GM18517 (cell line): ENCODE results near the gene SLC15A3.
A peak's percentile ranks its signal among the peaks of the same experiment; 100 is the strongest.
"Not testable (repeated sequence)": the region's sequence is repeated elsewhere in the genome, so short reads cannot be mapped to it uniquely, and the experiment has no call there.

Experiments used
- ATAC-seq: cut with Tn5 transposase; IDR thresholded peaks from one replicate; pipeline ENCODE4 v1.9.1; 2021; ENCODE audit warnings: mild to moderate bottlenecking, moderate library complexity; ENCODE audit not compliant: unreplicated experiment

The SLC15A3 gene

GRCh38 chr11:60915248-60915914, 36.6 kb downstream of the SLC15A3 start:
- peak; percentile 60 for ATAC-seq

DNA sequence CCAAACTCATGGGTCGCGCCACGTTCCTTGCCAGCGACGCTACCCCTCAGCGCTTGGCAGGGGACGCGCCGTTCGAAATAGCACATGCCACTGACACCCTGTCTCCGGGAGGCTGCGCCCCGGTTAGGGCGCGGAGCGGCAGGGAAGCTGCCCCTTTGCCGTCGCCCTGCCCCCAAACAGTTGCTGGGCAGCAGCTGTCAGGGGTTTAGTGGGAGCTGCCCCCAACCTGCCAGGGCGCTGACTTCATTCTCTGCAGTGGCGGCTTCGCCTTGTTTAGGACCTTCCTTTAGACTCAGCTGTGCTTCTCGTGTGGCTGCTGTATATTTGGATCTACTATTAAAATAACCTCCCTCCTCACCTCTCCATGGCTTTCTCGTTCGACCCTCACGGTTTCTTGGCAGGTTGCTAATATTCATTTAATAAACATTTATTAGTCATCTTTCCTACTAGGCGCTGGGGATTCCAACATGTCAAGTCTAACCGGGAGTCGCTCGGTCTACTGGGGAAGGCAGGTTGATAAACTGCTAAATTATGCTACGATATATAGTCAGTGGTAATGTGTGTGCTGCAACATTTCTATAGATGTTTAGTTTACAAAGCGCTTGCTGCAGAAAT, 37.2 kb downstream of the SLC15A3 start:
- ATAC-seq: no peak

DNA sequence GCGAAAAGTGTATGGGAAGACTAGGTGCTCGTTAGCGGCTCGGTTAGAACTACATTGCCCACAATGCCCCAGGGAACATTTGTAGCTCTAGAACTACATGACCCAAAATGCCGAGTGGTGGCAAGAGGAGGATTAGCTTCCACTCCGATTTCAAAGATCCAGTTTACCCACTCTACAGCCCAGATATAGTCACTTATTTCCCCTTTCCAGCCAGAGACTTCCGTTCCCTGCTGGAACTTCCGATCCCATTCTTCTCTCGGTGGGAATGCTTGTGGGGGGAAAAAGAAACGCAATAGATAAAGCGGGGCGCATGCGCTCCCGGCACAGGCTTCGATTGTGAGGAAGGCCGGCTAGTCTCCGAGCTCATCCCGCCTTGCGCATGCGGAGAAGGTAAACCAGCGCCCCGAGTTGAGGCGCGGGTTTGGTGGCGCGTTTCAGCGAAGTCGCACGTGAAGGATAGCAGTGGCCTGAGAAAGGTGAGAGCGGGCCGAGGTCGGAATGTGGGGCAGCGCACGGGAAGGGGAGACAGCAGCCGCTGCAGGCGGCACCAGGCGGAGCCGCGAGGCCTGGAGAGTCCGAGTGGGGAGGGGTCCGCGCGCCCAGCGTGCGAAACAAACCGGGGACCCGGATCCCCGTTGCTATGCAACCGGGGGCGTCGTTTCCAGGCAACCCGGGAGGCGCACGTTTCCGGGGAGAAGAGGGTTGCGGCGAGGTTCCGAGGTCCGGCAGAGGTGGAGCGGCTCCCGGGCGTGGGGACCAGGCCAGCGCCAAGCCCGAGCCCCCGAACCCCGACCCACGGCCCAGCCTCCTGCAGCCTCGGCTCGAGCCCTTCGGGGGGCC, 38.0 kb downstream of the SLC15A3 start, which contains the start of gene TMEM109:
TMEM109 (plus strand) TSS at position 366 of the 840 bp plus-strand sequence. CDS start 5,536 bp downstream, outside the sequence.
- ATAC-seq: peak; percentile 38

- ATAC-seq: no peak
Measured at GRCh38 chr11:60912851-60913528, 39.0 kb downstream of the SLC15A3 start.

DNA sequence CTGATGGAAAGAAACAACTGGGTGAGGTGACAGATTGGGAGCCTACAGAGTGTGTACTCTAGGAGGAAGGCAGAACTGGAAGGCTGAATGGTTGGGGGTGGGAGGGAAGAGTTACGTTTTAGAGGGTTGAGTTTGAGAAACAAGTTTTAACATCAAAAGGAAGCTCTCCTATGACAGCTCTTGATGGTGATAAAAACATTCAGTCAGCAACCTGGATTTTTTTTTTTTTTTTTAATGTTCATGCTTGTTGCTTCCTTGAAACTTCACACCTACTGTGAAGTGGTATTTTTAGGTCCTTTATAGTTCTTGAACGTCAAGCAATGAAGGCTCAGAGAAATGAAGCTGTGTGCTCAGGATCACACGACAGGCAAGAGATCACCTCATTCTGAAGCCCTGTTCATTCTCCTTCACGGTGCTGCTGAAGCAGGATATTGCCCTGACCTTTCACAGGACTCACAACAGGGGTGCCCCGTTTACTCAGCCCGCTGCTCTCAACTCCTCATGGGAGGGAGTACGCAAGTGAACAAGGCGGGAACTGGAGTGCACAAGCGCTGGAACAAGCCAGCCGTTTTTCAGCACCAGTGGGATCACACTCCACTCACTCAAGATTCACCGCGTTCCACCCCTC, 39.6 kb downstream of the SLC15A3 start:
- ATAC-seq: no peak

GRCh38 chr11:60910711-60911380, 41.1 kb downstream of the SLC15A3 start:
- no peak for ATAC-seq

- ATAC-seq: peak; percentile 42
Measured at GRCh38 chr11:60910281-60910687, 41.7 kb downstream of the SLC15A3 start.

GRCh38 chr11:60909680-60910280, 42.2 kb downstream of the SLC15A3 start:
- not testable (repeated sequence) for ATAC-seq

- no peak for ATAC-seq
Measured at GRCh38 chr11:60908803-60909202, 43.2 kb downstream of the SLC15A3 start.

DNA sequence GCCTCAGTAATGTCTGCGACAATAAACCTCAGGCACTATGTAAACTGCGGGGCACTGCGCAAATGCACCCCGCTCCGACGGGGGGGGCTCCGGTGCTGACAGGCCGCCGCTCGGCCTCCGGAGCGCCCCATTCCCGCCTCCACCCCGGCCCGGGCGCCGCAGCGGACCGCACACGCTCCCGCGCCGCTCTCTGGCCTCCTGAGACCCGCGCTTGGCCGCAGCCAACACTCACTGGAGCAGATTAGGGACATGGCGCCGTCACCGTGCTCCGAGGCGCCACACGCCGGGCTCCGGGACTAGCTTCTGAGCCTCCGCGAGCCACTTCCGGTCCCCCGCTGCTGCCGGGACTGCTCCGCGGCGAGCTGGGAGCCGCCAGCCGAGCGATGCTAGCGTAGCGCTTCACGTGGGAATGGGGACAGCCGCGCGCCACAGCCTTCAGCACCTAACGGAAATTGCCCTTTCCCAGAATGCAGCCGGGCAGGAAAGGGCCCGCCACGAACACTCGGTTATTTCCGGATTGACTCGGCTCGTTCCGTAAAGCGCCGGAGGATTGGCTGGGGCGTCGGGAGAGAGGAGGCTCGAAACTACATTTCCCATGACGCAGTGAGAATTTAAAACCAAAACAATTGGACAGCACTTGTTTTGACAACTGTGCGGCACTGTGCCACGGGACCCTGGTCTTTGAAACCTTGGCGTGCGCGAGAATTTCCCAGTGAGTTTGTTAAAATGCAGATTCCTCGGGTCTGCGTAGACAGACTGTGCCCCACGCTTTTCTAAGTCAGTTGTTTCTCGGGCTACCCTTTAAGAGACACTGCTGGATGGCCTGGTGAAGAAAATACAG, 45.6 kb downstream of the SLC15A3 start, which contains the start of gene PRPF19:
PRPF19 (minus strand) TSS at position 454 of the 841 bp plus-strand sequence; CDS start at position 251, 203 bp downstream.
- ATAC-seq: peak; percentile 78

GRCh38 chr11:60905551-60906113, 46.3 kb downstream of the SLC15A3 start:
- no peak for ATAC-seq

- ATAC-seq: no peak
Measured at GRCh38 chr11:60905047-60905446, 46.9 kb downstream of the SLC15A3 start.

GRCh38 chr11:60902625-60903024, 49.4 kb downstream of the SLC15A3 start:
- ATAC-seq: no peak

GRCh38 chr11:60900673-60901404, 51.1 kb downstream of the SLC15A3 start:
- ATAC-seq: no peak

GRCh38 chr11:60899977-60900376, 52.0 kb downstream of the SLC15A3 start:
- no peak for ATAC-seq

- no peak for ATAC-seq
Measured at GRCh38 chr11:60899046-60899936, 52.7 kb downstream of the SLC15A3 start.

DNA sequence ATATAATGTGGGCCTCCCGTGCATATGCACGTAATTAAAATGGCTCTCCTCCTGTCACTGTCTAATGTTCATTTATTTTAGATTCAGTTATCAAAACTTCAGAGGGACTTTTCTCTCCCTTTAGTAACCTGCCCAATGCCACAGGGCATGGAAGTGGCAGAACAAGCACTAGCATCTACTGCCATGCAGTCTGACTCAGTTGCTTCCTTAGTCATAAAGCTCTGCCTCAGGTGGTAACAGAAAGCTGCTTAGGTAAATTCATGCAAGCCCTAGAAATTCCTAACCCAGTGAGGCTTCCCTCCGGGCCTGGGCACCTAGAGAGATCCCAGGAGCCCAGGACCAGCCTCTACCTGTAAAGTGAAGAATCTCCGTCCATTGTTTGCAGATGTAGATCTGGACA, 54.5 kb downstream of the SLC15A3 start:
- no peak for ATAC-seq
